ENCODE data around the gene MRPS33. TPM values are rescaled to one million over a fixed set of nuclear protein-coding genes. Genes with fewer than 3 reads are reported as not detected.

The MRPS33 gene
- total RNA-seq, 1 donor from 2014 or later, result 123 TPM

GRCh38 chr7:141028767-141029166 is 14.0 kb upstream of the MRPS33 start:
- no peak for DNase-seq
- intact Hi-C loops (cut with micrococcal nuclease), result no loop called here
- Histone ChIP-seq H3K36me3 (no peaks in the 10 kb centered on the region), H3K27me3 (ENCODE audit: low read depth) (peaks cover 33% of the 10 kb centered on the region), H3K27ac (replicated peaks) (no peak overlapping the region), H3K4me1 (no peaks in the 10 kb centered on the region), H3K4me3 (no peak overlapping the region), H3K9me3 (replicated peaks) (peaks cover 19% of the 10 kb centered on the region)
- TF ChIP-seq CTCF (IDR thresholded peaks at IDR 0.05; ENCODE audit: borderline replicate concordance), result no peak

- Histone ChIP-seq H3K4me3 (no peak overlapping the region), H3K4me1 (no peaks in the 10 kb centered on the region), H3K36me3 (no peaks in the 10 kb centered on the region), H3K9me3 (replicated peaks) (peaks cover 19% of the 10 kb centered on the region), H3K27me3 (ENCODE audit: low read depth) (peaks cover 26% of the 10 kb centered on the region), H3K27ac (replicated peaks) (no peak overlapping the region)
- intact Hi-C loops (cut with micrococcal nuclease), result no loop called here
- DNase-seq, result no peak
- TF ChIP-seq CTCF (IDR thresholded peaks at IDR 0.05; ENCODE audit: borderline replicate concordance), result no peak
These were observed 12.3 kb upstream of the MRPS33 start for GRCh38 chr7:141027043-141027442.

- intact Hi-C loops (cut with micrococcal nuclease), result no loop called here
- Histone ChIP-seq H3K27me3 (ENCODE audit: low read depth) (peaks cover 16% of the 10 kb centered on the region), H3K27ac (replicated peaks) (no peak overlapping the region), H3K36me3 (no peaks in the 10 kb centered on the region), H3K4me1 (no peaks in the 10 kb centered on the region), H3K9me3 (replicated peaks) (peaks cover 19% of the 10 kb centered on the region), H3K4me3 (no peak overlapping the region)
- DNase-seq, result no peak
- TF ChIP-seq CTCF (IDR thresholded peaks at IDR 0.05; ENCODE audit: borderline replicate concordance), result no peak
These were observed 9.9 kb upstream of the MRPS33 start for GRCh38 chr7:141024668-141025067.

GRCh38 chr7:141023295-141023694 is 8.5 kb upstream of the MRPS33 start:
- H3K27me3 ChIP-seq (ENCODE audit: low read depth), result peaks cover 17% of the 10 kb centered on the region
- TF ChIP-seq CTCF (IDR thresholded peaks at IDR 0.05; ENCODE audit: borderline replicate concordance), result no peak
- H3K36me3 ChIP-seq, result no peaks in the 10 kb centered on the region
- peaks cover 13% of the 10 kb centered on the region for H3K9me3 ChIP-seq (replicated peaks)
- no peak for DNase-seq
- no peak overlapping the region for H3K27ac ChIP-seq (replicated peaks)
- H3K4me1 ChIP-seq, result no peaks in the 10 kb centered on the region
- intact Hi-C loops (cut with micrococcal nuclease), result no loop called here
- H3K4me3 ChIP-seq, result no peak overlapping the region

GRCh38 chr7:141017555-141017954 is 2.8 kb upstream of the MRPS33 start:
- intact Hi-C loops (cut with micrococcal nuclease), result no loop called here

More at GRCh38 chr7:141017555-141017954, 2.8 kb upstream of the MRPS33 start:
- TF ChIP-seq CTCF (IDR thresholded peaks at IDR 0.05; ENCODE audit: borderline replicate concordance), result no peak
- Histone ChIP-seq H3K27ac (replicated peaks) (no peak overlapping the region), H3K9me3 (replicated peaks) (no peaks in the 10 kb centered on the region), H3K27me3 (ENCODE audit: low read depth) (peaks cover 12% of the 10 kb centered on the region), H3K4me1 (peaks cover 22% of the 10 kb centered on the region), H3K4me3 (no peak overlapping the region), H3K36me3 (no peaks in the 10 kb centered on the region)
- no peak for DNase-seq

Measured in left ventricle myocardium inferior (tissue), 1 donor.